H1 (cell line): Measurements from ENCODE around the gene PASK. TPM values are rescaled to one million over a fixed set of nuclear protein-coding genes. Genes with fewer than 3 reads are reported as not detected.

ENCODE experiments used
- CTCF ChIA-PET: fragments of 300-600 bp; sonication (Branson Sonifier 250); formaldehyde crosslinking; loops from one replicate; lab custom pipeline; 2021; ENCODE audit not compliant: partially characterized antibody; lab: Charles Lee
- POLR2A ChIA-PET: fragments of 300-600 bp; sonication (Branson Sonifier 250); formaldehyde crosslinking; loops from one replicate; lab custom pipeline; 2021; ENCODE audit warnings: inconsistent platforms; ENCODE audit not compliant: partially characterized antibody; lab: Charles Lee
- DNase-seq, 2 experiments: peaks; one replicate each; pipeline versions ENCODE4 v3.0.0 to v3.0.0-alpha.2; 2010 to 2022; ENCODE audit warnings: low spot score in 2 of 2, low read depth in 1 of 2, mixed read lengths in 1 of 2
- FAIRE-seq: peaks from 2 replicates; lab custom pipeline; 2011; peaks lifted over from hg19 to GRCh38; lab: Jason Lieb, UNC
- H2AFZ ChIP-seq: 2 replicates; pipeline ENCODE4 v1.8.1; 2012; ENCODE audit warnings: low read length, inconsistent platforms
- H2AK5ac ChIP-seq: 2 replicates; pipeline ENCODE4 v1.6.1; 2013; ENCODE audit warnings: low read depth, low read length
- H2BK120ac ChIP-seq: replicated peaks from 2 replicates; pipeline ENCODE3; 2013; ENCODE audit warnings: low read depth, low read length, inconsistent platforms
- H2BK12ac ChIP-seq: 2 replicates; pipeline ENCODE4 v1.6.1; 2013; ENCODE audit warnings: low read depth, low read length
- H2BK15ac ChIP-seq: 2 replicates; pipeline ENCODE4 v1.6.1; 2013; ENCODE audit warnings: low read length
- H2BK20ac ChIP-seq: 2 replicates; pipeline ENCODE4 v1.6.1; 2013; ENCODE audit warnings: low read length
- H2BK5ac ChIP-seq: 2 replicates; pipeline ENCODE4 v1.6.1; 2013; ENCODE audit warnings: low read depth, low read length
- H3K14ac ChIP-seq: 2 replicates; pipeline ENCODE4 v1.6.1; 2013; ENCODE audit warnings: inconsistent platforms; ENCODE audit not compliant: insufficient read length
- H3K18ac ChIP-seq: 2 replicates; pipeline ENCODE4 v1.6.1; 2013; ENCODE audit warnings: low read length; ENCODE audit errors: extremely low read depth
- H3K23ac ChIP-seq: 2 replicates; pipeline ENCODE4 v1.6.1; 2013; ENCODE audit warnings: inconsistent platforms; ENCODE audit not compliant: insufficient read length
- H3K23me2 ChIP-seq: 2 replicates; pipeline ENCODE4 v1.6.1; 2013; ENCODE audit warnings: low read depth, low read length
- H3K27ac ChIP-seq: 2 replicates; pipeline ENCODE4 v1.6.1; 2011; ENCODE audit warnings: low read depth, low read length, inconsistent platforms
- H3K27me3 ChIP-seq, 4 experiments: replicated peaks in 1 of 4; 1 replicate in 1 of 4; 2 replicates in 3 of 4; pipeline versions ENCODE4 v1.6.1 to v1.8.1; 2011 to 2013; ENCODE audit warnings: low read length in 3 of 4, mild to moderate bottlenecking in 3 of 4, inconsistent platforms in 2 of 4, mixed read lengths in 2 of 4, moderate library complexity in 1 of 4; ENCODE audit not compliant: control insufficient read depth in 3 of 4, insufficient read depth in 3 of 4; ENCODE audit errors: extremely low read depth in 1 of 4
- H3K36me3 ChIP-seq, 4 experiments: 2 replicates each; pipeline versions ENCODE4 v1.6.1 to v1.8.1; 2011 to 2013; ENCODE audit warnings: mild to moderate bottlenecking in 4 of 4, low read length in 3 of 4, moderate library complexity in 2 of 4, control low read depth in 1 of 4, inconsistent platforms in 1 of 4; ENCODE audit not compliant: insufficient read depth in 4 of 4, control insufficient read depth in 2 of 4
- H3K4ac ChIP-seq: replicated peaks from 2 replicates; pipeline ENCODE3; 2013; ENCODE audit warnings: low read length, low read depth, mixed read lengths, inconsistent platforms; ENCODE audit not compliant: insufficient read length
- H3K4me1 ChIP-seq, 4 experiments: replicated peaks in 1 of 4; 1 replicate in 1 of 4; 2 replicates in 3 of 4; pipeline versions ENCODE4 v1.6.1 to v1.8.1; 2011 to 2013; ENCODE audit warnings: low read length in 3 of 4, inconsistent platforms in 2 of 4, mixed read lengths in 1 of 4; ENCODE audit not compliant: insufficient read depth in 4 of 4, control insufficient read depth in 3 of 4
- H3K4me2 ChIP-seq, 2 experiments: 2 replicates each; pipeline versions ENCODE4 v1.6.1 to v1.8.1; 2011 to 2013; ENCODE audit warnings: low read depth in 2 of 2, low read length in 2 of 2, control low read depth in 1 of 2, inconsistent platforms in 1 of 2, mild to moderate bottlenecking in 1 of 2; ENCODE audit not compliant: insufficient read depth in 1 of 2
- H3K4me3 ChIP-seq, 4 experiments: fragments of 200-600, 300-600 bp in 1 of 4; sonication (generic), shearing (Covaris generic), sonication (Bioruptor Twin) in 1 of 4; 2 replicates each; pipeline versions ENCODE4 v1.5.1 to v1.8.1; 2011 to 2016; ENCODE audit warnings: low read length in 4 of 4, low read depth in 3 of 4, control low read depth in 2 of 4, inconsistent platforms in 2 of 4, mild to moderate bottlenecking in 2 of 4, mixed read lengths in 1 of 4, moderate library complexity in 1 of 4; ENCODE audit not compliant: insufficient read depth in 2 of 4; ENCODE audit errors: extremely low read depth in 1 of 4
- H3K56ac ChIP-seq: replicated peaks from 2 replicates; pipeline ENCODE3; 2013; ENCODE audit warnings: low read depth, mild to moderate bottlenecking, mixed read lengths, low read length, inconsistent platforms; ENCODE audit not compliant: insufficient read length
- H3K79me1 ChIP-seq: 2 replicates; pipeline ENCODE4 v1.6.1; 2013; ENCODE audit warnings: low read depth, low read length, control low read depth
- H3K79me2 ChIP-seq, 2 experiments: 2 replicates each; pipeline versions ENCODE4 v1.6.1 to v1.8.1; 2012 to 2013; ENCODE audit warnings: low read length in 2 of 2, mild to moderate bottlenecking in 2 of 2, inconsistent platforms in 1 of 2; ENCODE audit not compliant: insufficient read depth in 2 of 2, control insufficient read depth in 1 of 2
- H3K9ac ChIP-seq, 4 experiments: replicated peaks in 1 of 4; 1 replicate in 1 of 4; 2 replicates in 3 of 4; pipeline versions ENCODE4 v1.6.1 to v1.8.1; 2011 to 2013; ENCODE audit warnings: low read depth in 3 of 4, low read length in 3 of 4, control low read depth in 2 of 4, mild to moderate bottlenecking in 2 of 4, moderate library complexity in 2 of 4, inconsistent platforms in 1 of 4; ENCODE audit errors: extremely low read depth in 1 of 4
- H3K9me3 ChIP-seq, 2 experiments: 2 replicates each; pipeline versions ENCODE4 v1.6.1 to v1.8.1; 2012 to 2013; ENCODE audit warnings: mild to moderate bottlenecking in 2 of 2, moderate library complexity in 2 of 2, control low read depth in 1 of 2, inconsistent platforms in 1 of 2, low read depth in 1 of 2, low read length in 1 of 2, mixed read lengths in 1 of 2; ENCODE audit not compliant: insufficient read depth in 2 of 2
- H4K20me1 ChIP-seq, 2 experiments: replicated peaks in 1 of 2; 2 replicates each; pipeline versions ENCODE3 to v1.8.1; 2011 to 2013; ENCODE audit warnings: inconsistent platforms in 2 of 2, low read length in 2 of 2, mild to moderate bottlenecking in 1 of 2; ENCODE audit not compliant: insufficient read depth in 2 of 2, control insufficient read depth in 1 of 2
- H4K5ac ChIP-seq: 2 replicates; pipeline ENCODE4 v1.6.1; 2013; ENCODE audit warnings: low read length, low read depth, mixed read lengths, inconsistent platforms; ENCODE audit not compliant: insufficient read length
- H4K8ac ChIP-seq: 2 replicates; pipeline ENCODE4 v1.8.0; 2013; ENCODE audit warnings: mild to moderate bottlenecking, moderate library complexity, low read length, inconsistent platforms; ENCODE audit not compliant: insufficient read depth; ENCODE audit errors: extremely low read depth
- H4K91ac ChIP-seq: replicated peaks from 2 replicates; pipeline ENCODE3; 2013; ENCODE audit warnings: low read length, mixed read lengths, inconsistent platforms; ENCODE audit not compliant: insufficient read length
- ASH2L ChIP-seq: fragments of 200-600, 300-600 bp; sonication (generic); IDR thresholded peaks from one replicate; pipeline ENCODE4 v1.7.1; 2017; ENCODE audit warnings: low read length
- GABPA ChIP-seq: IDR thresholded peaks from 2 replicates; pipeline ENCODE4 v1.6.1; 2011; ENCODE audit warnings: mild to moderate bottlenecking, low read length, moderate library complexity, borderline replicate concordance; ENCODE audit not compliant: insufficient read depth
- POU5F1 ChIP-seq: IDR thresholded peaks from 2 replicates; pipeline ENCODE4 v1.6.1; 2011; ENCODE audit warnings: low read depth, mild to moderate bottlenecking, low read length, moderate library complexity
- RAD21 ChIP-seq, 2 experiments: IDR thresholded peaks in 1 of 2; conservative IDR thresholded peaks in 1 of 2; 2 replicates each; pipeline ENCODE4 v1.6.1; 2011; ENCODE audit warnings: low read depth in 2 of 2, low read length in 2 of 2, improper control_type of control experiment in 1 of 2, inconsistent platforms in 1 of 2, mild to moderate bottlenecking in 1 of 2, moderate library complexity in 1 of 2
- SP2 ChIP-seq: IDR thresholded peaks from 2 replicates; pipeline ENCODE4 v1.6.1; 2012; ENCODE audit warnings: mild to moderate bottlenecking, low read length, inconsistent platforms
- TAF7 ChIP-seq: optimal IDR thresholded peaks from 2 replicates; pipeline ENCODE3; 2011; ENCODE audit warnings: low read depth, mild to moderate bottlenecking, inconsistent platforms, low read length, moderate library complexity, borderline replicate concordance
- TBP ChIP-seq: IDR thresholded peaks from 2 replicates; pipeline ENCODE4 v1.6.1; 2011; ENCODE audit warnings: low read depth, low read length, improper control_type of control experiment
- TEAD4 ChIP-seq: IDR thresholded peaks from 2 replicates; pipeline ENCODE4 v1.6.1; 2012; ENCODE audit warnings: low read depth, low read length, inconsistent platforms, mixed read lengths
- WGBS, 2 experiments: shearing (Covaris generic) in 1 of 2; methylation state at CpG; one replicate each; pipeline versions ENCODE4 v1.1.6 to v1.1.7; 2013 to 2015; ENCODE audit warnings: low lambda C conversion rate in 2 of 2, mixed read lengths in 2 of 2, inconsistent platforms in 1 of 2, low coverage in 1 of 2, missing lambda C conversion rate in 1 of 2; ENCODE audit not compliant: insufficient replicate concordance in 2 of 2, insufficient coverage in 1 of 2, insufficient read length in 1 of 2; ENCODE audit errors: extremely low coverage in 1 of 2, missing lambda C conversion rate in 1 of 2; 5-methylcytosine and 5-hydroxymethylcytosine counted together
- polyA plus RNA-seq, 7 experiments: library from polyadenylated mRNA; depleted of rRNA in 3 of 7; stranded (reverse) in 5 of 7; unstranded in 2 of 7; fragments of >200 nt in 5 of 7; fragments of 200-250 nt in 2 of 7; gene quantifications; 1 replicate in 5 of 7; 2 replicates in 1 of 7; 4 replicates in 1 of 7; pipeline versions ENCODE4 v1.2.1 to v1.2.3, GENCODE V29; 2011 to 2013; ENCODE audit warnings: missing spikeins in 2 of 7, mixed read lengths in 2 of 7
- total RNA-seq: library from RNA; stranded (reverse); fragmentation: NEBNext Ultra II Directional; extraction: Animal tissue kit (Norgen Biotek cat#: 25700); gene quantifications from 2 replicates; pipeline ENCODE4 v1.2.1, GENCODE V29; 2021
- TF ChIP-seq, protein P1 (sequence below): IDR thresholded peaks from 2 replicates; pipeline ENCODE4 v1.6.1; 2012; ENCODE audit warnings: inconsistent platforms

Gene PASK
- total and polyA plus RNA-seq, 2 of the 8 experiments (the other 6 are each of a cell fraction or from before 2014, with no cell fraction given), result 20.5 to 66.1 TPM

DNA sequence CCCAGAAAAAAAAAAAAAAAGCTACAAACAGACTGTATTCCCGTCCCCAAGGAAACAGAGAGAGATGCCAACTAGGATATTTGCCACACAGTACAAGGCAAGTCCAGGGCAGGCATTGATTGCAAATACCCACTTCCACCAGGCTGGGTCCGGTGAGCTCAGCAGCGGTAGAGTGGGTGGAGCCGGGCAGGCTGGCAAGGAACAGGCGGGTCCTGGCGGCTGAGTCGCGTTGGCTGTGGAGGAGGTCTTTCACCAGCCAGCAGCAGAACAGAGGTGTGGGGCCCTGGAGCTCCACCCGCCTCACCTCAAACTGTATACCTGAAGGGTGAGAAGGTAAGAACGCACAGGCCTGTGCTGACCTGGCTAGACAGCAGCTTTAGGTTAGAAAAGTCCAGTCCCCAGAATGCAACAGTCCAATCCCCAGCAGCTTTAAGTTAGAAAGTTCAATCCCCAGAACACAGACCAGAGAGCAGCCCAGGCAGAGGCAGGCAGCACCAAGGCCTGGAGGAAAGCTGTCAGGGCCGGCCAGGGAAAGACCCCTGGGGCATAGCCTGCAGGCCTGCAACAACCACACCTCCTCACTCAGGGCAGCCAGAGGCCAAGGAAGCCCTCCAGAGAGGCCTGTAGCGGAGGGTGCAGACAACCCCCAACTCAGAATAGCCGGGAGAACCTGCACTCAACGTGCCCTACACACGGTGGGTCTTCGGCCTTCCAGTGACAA lies 25.3 kb downstream of the PASK start:
- H3K23ac ChIP-seq, result no peak overlapping the region
- no peaks in the 10 kb centered on the region for H3K27me3 ChIP-seq
- H2BK12ac ChIP-seq, result no peak overlapping the region
- no peak overlapping the region for H2BK5ac ChIP-seq
- peaks cover 6 to 24% (median 16%) of the 10 kb centered on the region in 4 experiments; a peak in 7 of 8 replicates for H3K36me3 ChIP-seq
- DNase-seq (no peak), FAIRE-seq (no peak)
- no peak overlapping the region for H2BK15ac ChIP-seq
- ChIA-PET POLR2A (interaction anchor here (0.6 to 1.0 kb wide), 3 partner anchors 10 to 18 kb away, joined by 3 to 4 read pairs (median 3); no protein-coding TSS in a partner anchor), CTCF (interaction anchor here (0.6 to 1.7 kb wide), 3 partner anchors 13 to 137 kb away, joined by 3 to 5 read pairs (median 4); no protein-coding TSS in a partner anchor)
- no peak overlapping the region for H2BK20ac ChIP-seq
- 95% methylated on average over 16 of the region's 16 CpGs; no CpG with 5 or more reads in 1 of the 2 experiments for WGBS, 2 experiments
- no peak overlapping the region for H3K14ac ChIP-seq
- H3K4me3 ChIP-seq, result no peak overlapping the region
- H4K20me1 ChIP-seq, result peaks cover 0 to 2% of the 10 kb centered on the region in 2 experiments
- H3K56ac ChIP-seq, result no peak overlapping the region
- no peak overlapping the region for H4K5ac ChIP-seq
- H3K4ac ChIP-seq, result no peak overlapping the region
- no peak overlapping the region for H3K18ac ChIP-seq
- no peaks in the 10 kb centered on the region for H3K79me1 ChIP-seq
- no peaks in the 10 kb centered on the region for H3K4me1 ChIP-seq
- H2AK5ac ChIP-seq, result no peak overlapping the region
- no peak overlapping the region for H3K9ac ChIP-seq
- H3K27ac ChIP-seq, result no peak overlapping the region
- no peaks in the 10 kb centered on the region for H3K9me3 ChIP-seq
- H3K79me2 ChIP-seq, result no peaks in the 10 kb centered on the region
- H3K23me2 ChIP-seq, result no peaks in the 10 kb centered on the region
- H4K91ac ChIP-seq, result no peak overlapping the region
- H2AFZ ChIP-seq, result no peak overlapping the region
- H3K4me2 ChIP-seq, result no peak overlapping the region
- H2BK120ac ChIP-seq, result no peak overlapping the region
- H4K8ac ChIP-seq, result no peak overlapping the region
- TF ChIP-seq GABPA, result no peak
- TF ChIP-seq POU5F1, result no peak
- no peak for TF ChIP-seq TEAD4
- TF ChIP-seq SP2, result no peak
- TF ChIP-seq RAD21 (IDR thresholded peaks at IDR 0.05 in 1 of 2, conservative IDR thresholded peaks at IDR 0.05 in 1 of 2; ENCODE audit: low read depth in 2 of 2, low read length in 2 of 2), result no peak
- no peak for TF ChIP-seq ASH2L
- TF ChIP-seq TBP, result no peak
- TF ChIP-seq TAF7, result no peak
- TF ChIP-seq, protein P1, sequence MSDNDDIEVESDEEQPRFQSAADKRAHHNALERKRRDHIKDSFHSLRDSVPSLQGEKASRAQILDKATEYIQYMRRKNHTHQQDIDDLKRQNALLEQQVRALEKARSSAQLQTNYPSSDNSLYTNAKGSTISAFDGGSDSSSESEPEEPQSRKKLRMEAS, result no peak
